HEK293 (cell line): Measurements from ENCODE around the gene INSM2.

Source experiments
- CTCF ChIA-PET: fragments of 350-600 bp; formaldehyde crosslinking; extraction: SDS; loops from one replicate; lab custom pipeline; 2021; ENCODE audit warnings: antibody characterized with exemption; lab: Yijun Ruan, JAX
- POLR2A ChIA-PET: fragments of 300-600 bp; formaldehyde crosslinking; extraction: SDS; loops from one replicate; lab custom pipeline; 2020; ENCODE audit warnings: antibody characterized with exemption, inconsistent platforms; lab: Yijun Ruan, JAX
- H3K27ac ChIP-seq: fragments of 200-500 bp; sonication (Bioruptor generic); 2 replicates; pipeline ENCODE4 v1.5.1; 2014; ENCODE audit warnings: low read depth, low read length, control low read depth, inconsistent platforms; ENCODE audit errors: extremely low read depth
- H3K36me3 ChIP-seq, 2 experiments: fragments of 200-500 bp in 1 of 2; sonication (Bioruptor generic) in 1 of 2; 1 replicate in 1 of 2; 2 replicates in 1 of 2; pipeline ENCODE4 v1.5.1; 2014 to 2017; ENCODE audit warnings: inconsistent platforms in 2 of 2, low read length in 2 of 2; ENCODE audit not compliant: control insufficient read depth in 2 of 2, insufficient read depth in 1 of 2
- H3K4me1 ChIP-seq: fragments of 200-500 bp; sonication (Bioruptor generic); 2 replicates; pipeline ENCODE4 v1.5.1; 2014; ENCODE audit warnings: mild to moderate bottlenecking, low read length, inconsistent platforms; ENCODE audit not compliant: control insufficient read depth, insufficient read depth
- H3K4me3 ChIP-seq: 2 replicates; pipeline ENCODE4 v1.5.1; 2011; ENCODE audit warnings: low read depth, mild to moderate bottlenecking, control low read depth, low read length, moderate library complexity
- H3K9me3 ChIP-seq: fragments of 200-500 bp; sonication (Bioruptor generic); 2 replicates; pipeline ENCODE4 v1.5.1; 2014; ENCODE audit warnings: low read depth, low read length, inconsistent platforms; ENCODE audit not compliant: control insufficient read depth, insufficient read depth
- IKZF3 ChIP-seq: fragments of 450-650 bp; IDR thresholded peaks from 2 replicates; pipeline ENCODE4 v1.5.0; 2018; ENCODE audit warnings: missing biosample characterization, mild to moderate bottlenecking, missing genetic modification characterization, moderate library complexity
- KLF8 ChIP-seq: fragments of 450-650 bp; formaldehyde crosslinking; IDR thresholded peaks from 2 replicates; pipeline ENCODE4 v1.5.1; 2016; ENCODE audit warnings: missing biosample characterization, missing genetic modification characterization
- SETDB1 ChIP-seq: IDR thresholded peaks from one replicate; pipeline ENCODE4 v1.6.1; 2017; ENCODE audit warnings: mild to moderate bottlenecking, low read length, moderate library complexity, mixed read lengths; ENCODE audit not compliant: insufficient read length
- YY2 ChIP-seq: fragments of 450-650 bp; formaldehyde crosslinking; IDR thresholded peaks from 2 replicates; pipeline ENCODE4 v1.5.1; 2016; ENCODE audit warnings: missing biosample characterization, missing genetic modification characterization
- ZBTB21 ChIP-seq: fragments of 450-650 bp; formaldehyde crosslinking; IDR thresholded peaks from 2 replicates; pipeline ENCODE4 v1.5.1; 2017; ENCODE audit warnings: missing biosample characterization, missing genetic modification characterization
- ZBTB7A ChIP-seq: fragments of 450-650 bp; formaldehyde crosslinking; IDR thresholded peaks from 2 replicates; pipeline ENCODE4 v1.5.1; 2016; ENCODE audit warnings: low read depth, missing biosample characterization, missing genetic modification characterization
- ZFHX2 ChIP-seq: fragments of 450-650 bp; formaldehyde crosslinking; conservative IDR thresholded peaks from 2 replicates; pipeline ENCODE4 v1.5.1; 2016; ENCODE audit warnings: missing biosample characterization, missing genetic modification characterization
- ZFP3 ChIP-seq: fragments of 450-650 bp; formaldehyde crosslinking; IDR thresholded peaks from 2 replicates; pipeline ENCODE4 v1.5.1; 2016; ENCODE audit warnings: low read depth, missing biosample characterization, missing genetic modification characterization
- ZFP69B ChIP-seq: fragments of 450-650 bp; formaldehyde crosslinking; IDR thresholded peaks from 2 replicates; pipeline ENCODE4 v1.5.1; 2016; ENCODE audit warnings: missing biosample characterization, missing genetic modification characterization
- ZNF202 ChIP-seq: fragments of 450-650 bp; formaldehyde crosslinking; IDR thresholded peaks from 2 replicates; pipeline ENCODE4 v1.5.1; 2016; ENCODE audit warnings: missing biosample characterization, missing genetic modification characterization, borderline replicate concordance
- ZNF24 ChIP-seq: fragments of 450-650 bp; formaldehyde crosslinking; IDR thresholded peaks from 2 replicates; pipeline ENCODE4 v1.5.1; 2016; ENCODE audit warnings: missing biosample characterization, missing genetic modification characterization
- ZNF341 ChIP-seq: fragments of 450-650 bp; formaldehyde crosslinking; IDR thresholded peaks from 2 replicates; pipeline ENCODE4; 2016; ENCODE audit warnings: low read depth, missing biosample characterization, missing genetic modification characterization
- ZNF354C ChIP-seq: fragments of 450-650 bp; formaldehyde crosslinking; IDR thresholded peaks from 2 replicates; pipeline ENCODE4 v1.5.1; 2016; ENCODE audit warnings: missing biosample characterization, missing genetic modification characterization, low read depth, borderline replicate concordance
- ZNF391 ChIP-seq: fragments of 450-650 bp; formaldehyde crosslinking; IDR thresholded peaks from 2 replicates; pipeline ENCODE4 v1.5.1; 2016; ENCODE audit warnings: low read depth, missing biosample characterization, missing genetic modification characterization, borderline replicate concordance
- ZNF404 ChIP-seq: fragments of 450-650 bp; formaldehyde crosslinking; IDR thresholded peaks from 2 replicates; pipeline ENCODE4 v1.5.1; 2017; ENCODE audit warnings: missing biosample characterization, missing genetic modification characterization
- ZNF473 ChIP-seq: fragments of 450-650 bp; formaldehyde crosslinking; IDR thresholded peaks from 2 replicates; pipeline ENCODE4 v1.5.1; 2017; ENCODE audit warnings: missing biosample characterization, missing genetic modification characterization
- ZNF501 ChIP-seq: fragments of 450-650 bp; formaldehyde crosslinking; IDR thresholded peaks from 2 replicates; pipeline ENCODE4 v1.5.1; 2016; ENCODE audit warnings: missing biosample characterization, missing genetic modification characterization
- ZNF514 ChIP-seq: fragments of 450-650 bp; formaldehyde crosslinking; IDR thresholded peaks from 2 replicates; pipeline ENCODE4 v1.5.1; 2016; ENCODE audit warnings: missing biosample characterization, missing genetic modification characterization
- ZNF529 ChIP-seq: fragments of 450-650 bp; formaldehyde crosslinking; IDR thresholded peaks from 2 replicates; pipeline ENCODE4 v1.5.1; 2017; ENCODE audit warnings: missing genetic modification characterization, missing biosample characterization; ENCODE audit not compliant: insufficient replicate concordance
- ZNF544 ChIP-seq: fragments of 450-650 bp; formaldehyde crosslinking; IDR thresholded peaks from 2 replicates; pipeline ENCODE4 v1.5.0; 2017; ENCODE audit warnings: missing biosample characterization, missing genetic modification characterization
- ZNF645 ChIP-seq: fragments of 450-650 bp; formaldehyde crosslinking; IDR thresholded peaks from 2 replicates; pipeline ENCODE4; 2016; ENCODE audit warnings: missing biosample characterization, missing genetic modification characterization
- ZNF658 ChIP-seq: fragments of 450-650 bp; formaldehyde crosslinking; IDR thresholded peaks from 2 replicates; pipeline ENCODE4; 2016; ENCODE audit warnings: missing biosample characterization, missing genetic modification characterization
- ZNF76 ChIP-seq: fragments of 450-650 bp; formaldehyde crosslinking; IDR thresholded peaks from 2 replicates; pipeline ENCODE4; 2016; ENCODE audit warnings: low read depth, missing biosample characterization, missing genetic modification characterization, borderline replicate concordance
- ZNF776 ChIP-seq: fragments of 450-650 bp; formaldehyde crosslinking; IDR thresholded peaks from 2 replicates; pipeline ENCODE4 v1.5.0; 2017; ENCODE audit warnings: missing biosample characterization, missing genetic modification characterization, borderline replicate concordance
- ZNF837 ChIP-seq: fragments of 450-650 bp; formaldehyde crosslinking; IDR thresholded peaks from 2 replicates; pipeline ENCODE4 v1.5.1; 2016; ENCODE audit warnings: missing biosample characterization, missing genetic modification characterization
- TF ChIP-seq, protein P1 (sequence below): fragments of 450-650 bp; formaldehyde crosslinking; IDR thresholded peaks from 2 replicates; pipeline ENCODE4 v1.5.1; 2017; ENCODE audit warnings: missing biosample characterization, missing genetic modification characterization
- TF ChIP-seq, protein P2 (sequence below): fragments of 450-650 bp; formaldehyde crosslinking; IDR thresholded peaks from 2 replicates; pipeline ENCODE4 v1.5.1; 2017; ENCODE audit warnings: missing biosample characterization, missing genetic modification characterization

Gene INSM2

GRCh38 chr14:35571598-35571997, 37.6 kb downstream of the INSM2 start (continued):
- TF ChIP-seq, protein P1, sequence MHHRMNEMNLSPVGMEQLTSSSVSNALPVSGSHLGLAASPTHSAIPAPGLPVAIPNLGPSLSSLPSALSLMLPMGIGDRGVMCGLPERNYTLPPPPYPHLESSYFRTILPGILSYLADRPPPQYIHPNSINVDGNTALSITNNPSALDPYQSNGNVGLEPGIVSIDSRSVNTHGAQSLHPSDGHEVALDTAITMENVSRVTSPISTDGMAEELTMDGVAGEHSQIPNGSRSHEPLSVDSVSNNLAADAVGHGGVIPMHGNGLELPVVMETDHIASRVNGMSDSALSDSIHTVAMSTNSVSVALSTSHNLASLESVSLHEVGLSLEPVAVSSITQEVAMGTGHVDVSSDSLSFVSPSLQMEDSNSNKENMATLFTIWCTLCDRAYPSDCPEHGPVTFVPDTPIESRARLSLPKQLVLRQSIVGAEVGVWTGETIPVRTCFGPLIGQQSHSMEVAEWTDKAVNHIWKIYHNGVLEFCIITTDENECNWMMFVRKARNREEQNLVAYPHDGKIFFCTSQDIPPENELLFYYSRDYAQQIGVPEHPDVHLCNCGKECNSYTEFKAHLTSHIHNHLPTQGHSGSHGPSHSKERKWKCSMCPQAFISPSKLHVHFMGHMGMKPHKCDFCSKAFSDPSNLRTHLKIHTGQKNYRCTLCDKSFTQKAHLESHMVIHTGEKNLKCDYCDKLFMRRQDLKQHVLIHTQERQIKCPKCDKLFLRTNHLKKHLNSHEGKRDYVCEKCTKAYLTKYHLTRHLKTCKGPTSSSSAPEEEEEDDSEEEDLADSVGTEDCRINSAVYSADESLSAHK (tag by site-specific recombination), result no peak
- no peak for TF ChIP-seq IKZF3 (tag by site-specific recombination)
- no peak for TF ChIP-seq ZNF658 (tag by site-specific recombination)
- no peak for TF ChIP-seq ZNF354C (tag by site-specific recombination)

DNA sequence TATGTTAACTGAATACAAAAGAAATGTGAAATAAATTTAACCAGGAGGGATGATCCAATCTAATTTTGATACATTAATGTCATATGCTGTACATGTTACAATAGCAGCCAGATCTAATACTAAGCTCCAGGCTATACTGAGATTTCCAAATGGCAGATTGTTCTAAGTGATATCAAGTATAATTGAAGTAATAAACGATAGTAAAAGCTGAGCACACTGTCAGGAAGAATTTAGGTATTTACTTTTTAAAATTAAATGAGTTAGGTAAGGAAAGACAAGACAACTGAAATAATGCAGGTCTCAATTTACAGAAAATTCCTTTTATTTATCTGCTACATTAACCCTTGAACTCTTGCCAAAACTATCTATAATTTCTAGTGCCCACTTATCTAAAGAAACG, 39.9 kb downstream of the INSM2 start:
- ChIA-PET CTCF (no interaction called here), POLR2A (no interaction called here)
- Histone ChIP-seq H3K4me3 (no peak overlapping the region), H3K9me3 (no peaks in the 10 kb centered on the region), H3K36me3 (no peaks in the 10 kb centered on the region; a peak in 1 of 3 replicates), H3K27ac (no peak overlapping the region)
- no peak for TF ChIP-seq ZNF404 (tag by site-specific recombination)
- TF ChIP-seq, all 188 proteins: peak for 0
- no peaks in the 10 kb centered on the region for H3K4me1 ChIP-seq

DNA sequence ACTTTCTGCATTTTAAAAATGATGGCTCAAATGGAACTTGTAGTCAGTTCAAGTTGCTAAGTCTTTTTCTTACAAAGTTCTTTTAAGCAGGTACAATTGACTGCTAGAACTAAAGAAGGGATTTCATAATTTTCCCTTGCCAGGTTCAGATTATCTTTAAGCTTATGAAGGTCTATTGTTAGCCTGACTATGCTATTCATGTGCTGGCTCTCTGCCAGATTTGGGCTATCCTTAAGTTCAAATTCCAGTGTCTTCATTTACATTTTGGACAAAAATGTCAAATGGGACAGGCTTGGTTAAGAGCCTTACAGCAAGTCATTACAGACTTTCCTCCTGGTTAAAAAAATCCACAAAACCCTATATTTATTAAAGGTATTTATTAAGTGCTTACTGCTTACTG, 42.3 kb downstream of the INSM2 start:
- H3K36me3 ChIP-seq, result no peaks in the 10 kb centered on the region; a peak in 1 of 3 replicates
- H3K9me3 ChIP-seq, result no peaks in the 10 kb centered on the region
- no peaks in the 10 kb centered on the region for H3K4me1 ChIP-seq
- H3K27ac ChIP-seq, result no peak overlapping the region
- CTCF ChIA-PET, result interaction anchor here (0.6 kb wide), 1 partner anchor 210 kb away, joined by 3 read pairs; no protein-coding TSS in a partner anchor
- no peak overlapping the region for H3K4me3 ChIP-seq
- POLR2A ChIA-PET, result no interaction called here
- TF ChIP-seq ZNF354C (tag by site-specific recombination) (no peak), ZBTB21 (tag by site-specific recombination) (no peak), ZNF473 (tag by site-specific recombination) (no peak), ZNF514 (tag by site-specific recombination) (no peak), SETDB1 (no peak), ZBTB7A (tag by site-specific recombination) (no peak), ZNF501 (tag by site-specific recombination) (no peak), ZNF544 (tag by site-specific recombination) (no peak), ZFHX2 (tag by site-specific recombination) (no peak), ZNF529 (tag by site-specific recombination) (no peak), ZNF24 (tag by site-specific recombination) (no peak)

- CTCF ChIA-PET, result interaction anchor here (0.6 kb wide), 1 partner anchor 209 kb away, joined by 3 read pairs; no protein-coding TSS in a partner anchor
- POLR2A ChIA-PET, result no interaction called here
- H3K4me1 ChIP-seq, result no peaks in the 10 kb centered on the region
- no peaks in the 10 kb centered on the region for H3K36me3 ChIP-seq
- H3K9me3 ChIP-seq, result no peaks in the 10 kb centered on the region
- H3K27ac ChIP-seq, result no peak overlapping the region
- no peak overlapping the region for H3K4me3 ChIP-seq
- TF ChIP-seq ZNF776, result no peak
- no peak for TF ChIP-seq ZNF837 (tag by site-specific recombination)
- TF ChIP-seq, protein P2, sequence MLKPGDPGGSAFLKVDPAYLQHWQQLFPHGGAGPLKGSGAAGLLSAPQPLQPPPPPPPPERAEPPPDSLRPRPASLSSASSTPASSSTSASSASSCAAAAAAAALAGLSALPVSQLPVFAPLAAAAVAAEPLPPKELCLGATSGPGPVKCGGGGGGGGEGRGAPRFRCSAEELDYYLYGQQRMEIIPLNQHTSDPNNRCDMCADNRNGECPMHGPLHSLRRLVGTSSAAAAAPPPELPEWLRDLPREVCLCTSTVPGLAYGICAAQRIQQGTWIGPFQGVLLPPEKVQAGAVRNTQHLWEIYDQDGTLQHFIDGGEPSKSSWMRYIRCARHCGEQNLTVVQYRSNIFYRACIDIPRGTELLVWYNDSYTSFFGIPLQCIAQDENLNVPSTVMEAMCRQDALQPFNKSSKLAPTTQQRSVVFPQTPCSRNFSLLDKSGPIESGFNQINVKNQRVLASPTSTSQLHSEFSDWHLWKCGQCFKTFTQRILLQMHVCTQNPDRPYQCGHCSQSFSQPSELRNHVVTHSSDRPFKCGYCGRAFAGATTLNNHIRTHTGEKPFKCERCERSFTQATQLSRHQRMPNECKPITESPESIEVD (tag by site-specific recombination), result no peak
- TF ChIP-seq ZNF341 (tag by site-specific recombination), result no peak
- TF ChIP-seq ZNF76 (tag by site-specific recombination), result no peak
- no peak for TF ChIP-seq ZFP3
- TF ChIP-seq ZFP69B (tag by site-specific recombination), result no peak
- TF ChIP-seq ZNF202 (tag by site-specific recombination), result no peak
- TF ChIP-seq ZNF645 (tag by site-specific recombination), result no peak
- TF ChIP-seq ZNF391 (tag by site-specific recombination), result no peak
- no peak for TF ChIP-seq YY2 (tag by site-specific recombination)
- no peak for TF ChIP-seq ZNF501 (tag by site-specific recombination)
- no peak for TF ChIP-seq KLF8 (tag by site-specific recombination)
These were observed 42.9 kb downstream of the INSM2 start for GRCh38 chr14:35576856-35577255.
